Panc1 (cell line): ENCODE results near the gene TIPRL. TPM values are rescaled to one million over a fixed set of nuclear protein-coding genes. Genes with fewer than 3 reads are reported as not detected.

Experiments used
- ATAC-seq: fragments of 200-7000 bp; cut with Tn5 transposase; 2 replicates; pipeline ENCODE4 v1.9.1; 2020; ENCODE audit warnings: mild to moderate bottlenecking, moderate library complexity
- BruUV-seq: library from RNA; stranded (reverse); fragments of 400-500 nt; replicated peaks from 2 replicates; lab custom pipeline; 2021; lab: Mats Ljungman, UMichigan
- CTCF ChIA-PET: fragments of 300-600 bp; sonication (Branson Sonifier 250); formaldehyde crosslinking; loops from one replicate; lab custom pipeline; 2022; ENCODE audit warnings: antibody characterized with exemption; lab: Charles Lee
- POLR2A ChIA-PET: fragments of 300-600 bp; sonication (Branson Sonifier 250); formaldehyde crosslinking; loops from one replicate; lab custom pipeline; 2022; ENCODE audit warnings: antibody characterized with exemption; lab: Charles Lee
- DNase-seq: peaks from one replicate; pipeline ENCODE4 v3.0.0-alpha.2; 2010; ENCODE audit warnings: low read depth, low spot score
- H3K27ac ChIP-seq: 2 replicates; pipeline ENCODE4 v1.5.1; 2011; ENCODE audit warnings: mild to moderate bottlenecking, low read length, inconsistent platforms
- H3K27me3 ChIP-seq: fragments of 200-500 bp; sonication (Bioruptor generic); 2 replicates; pipeline ENCODE4 v1.6.0; 2014; ENCODE audit warnings: low read length, inconsistent platforms; ENCODE audit not compliant: control insufficient read depth, insufficient read depth
- H3K36me3 ChIP-seq: fragments of 200-500 bp; sonication (Bioruptor generic); 2 replicates; pipeline ENCODE4 v1.5.1; 2014; ENCODE audit warnings: inconsistent platforms, mild to moderate bottlenecking, low read length, moderate library complexity; ENCODE audit not compliant: control insufficient read depth, insufficient read depth
- H3K4me1 ChIP-seq: 2 replicates; pipeline ENCODE4 v1.5.1; 2011; ENCODE audit warnings: inconsistent platforms, mild to moderate bottlenecking, low read length, moderate library complexity; ENCODE audit not compliant: control insufficient read depth, insufficient read depth
- H3K4me3 ChIP-seq, 2 experiments: 2 replicates each; pipeline ENCODE4 v1.5.1; 2011 to 2012; ENCODE audit warnings: low read depth in 2 of 2, low read length in 2 of 2, mild to moderate bottlenecking in 2 of 2, inconsistent platforms in 1 of 2, moderate library complexity in 1 of 2
- H3K9me3 ChIP-seq: fragments of 200-500 bp; sonication (Bioruptor generic); 2 replicates; pipeline ENCODE4 v1.5.1; 2014; ENCODE audit warnings: low read depth, mild to moderate bottlenecking, inconsistent platforms, low read length, moderate library complexity; ENCODE audit not compliant: control insufficient read depth, insufficient read depth
- POLR2AphosphoS5 ChIP-seq: IDR thresholded peaks from 2 replicates; pipeline ENCODE4 v1.6.1; 2012; ENCODE audit warnings: mild to moderate bottlenecking, low read depth, low read length, moderate library complexity
- SIN3A ChIP-seq: IDR thresholded peaks from 2 replicates; pipeline ENCODE4 v1.6.1; 2012; ENCODE audit warnings: low read depth, mild to moderate bottlenecking, low read length, moderate library complexity, borderline replicate concordance; ENCODE audit not compliant: insufficient read depth
- TCF7L2 ChIP-seq: IDR thresholded peaks from 2 replicates; pipeline ENCODE4 v1.6.1; 2011; ENCODE audit warnings: mild to moderate bottlenecking, low read depth, low read length, inconsistent platforms
- in situ Hi-C: cut with HindIII; loops from 2 replicates; pipeline ENCODE4 v1.10.0; 2016; ENCODE audit warnings: low sequenced_read_pairs, low pct_unique_long_range_greater_than_20kb
- intact Hi-C: fragments of 100-400 bp; cut with micrococcal nuclease; formaldehyde crosslinking; loops from one replicate; pipeline ENCODE4 v1.10.0; 2022; ENCODE audit not compliant: unreplicated experiment
- total RNA-seq: library from RNA; stranded (reverse); gene quantifications from one replicate; pipeline ENCODE4 v1.2.1, GENCODE V29; 2021; ENCODE audit not compliant: unreplicated experiment
- TF ChIP-seq, protein P1 (sequence below), 2 experiments: IDR thresholded peaks; 2 replicates each; pipeline ENCODE4 v1.6.1; 2011 to 2012; ENCODE audit warnings: low read depth in 2 of 2, control low read depth in 1 of 2, low read length in 1 of 2, mild to moderate bottlenecking in 1 of 2, moderate library complexity in 1 of 2; ENCODE audit not compliant: insufficient read depth in 1 of 2
- TF ChIP-seq, protein P2 (sequence below): fragments of 450-650 bp; IDR thresholded peaks from 2 replicates; pipeline ENCODE4 v1.5.1; 2017; ENCODE audit warnings: mild to moderate bottlenecking

The TIPRL gene
- total RNA-seq, 1 experiment from 2014 or later = 48.5 TPM

DNA sequence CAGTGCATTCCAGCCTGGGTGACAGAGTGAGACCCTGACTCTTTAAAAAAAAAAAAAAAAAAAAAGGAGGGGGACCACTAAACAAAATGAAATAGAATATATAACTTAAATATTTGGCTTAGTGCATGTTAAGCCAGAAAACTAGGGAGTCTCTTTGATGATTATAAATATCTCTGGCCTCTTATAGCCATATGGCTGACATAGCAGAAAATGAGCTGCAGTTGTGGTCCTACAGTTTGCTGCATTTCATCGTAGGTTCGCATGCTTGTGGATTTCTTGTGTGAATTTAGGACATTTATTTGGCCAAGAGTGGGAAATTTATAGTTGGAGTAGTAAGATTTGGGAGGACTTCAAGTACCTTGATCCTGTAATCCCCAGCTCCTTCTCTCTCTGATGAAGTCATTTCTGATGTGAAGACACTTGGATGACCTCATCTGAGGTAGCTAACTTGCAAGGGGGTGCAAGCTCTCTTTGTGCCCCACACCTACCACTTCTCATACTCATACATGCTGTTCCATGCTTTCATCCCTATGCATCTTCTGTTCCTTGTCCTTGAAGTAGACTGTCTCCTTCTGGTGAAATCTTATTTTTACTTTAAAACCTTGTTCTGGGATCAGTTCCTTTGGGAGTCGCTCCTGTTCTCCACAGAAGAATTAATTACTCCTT, 6.4 kb upstream of the TIPRL start:
- ATAC-seq = no peak
- ChIA-PET CTCF (interaction anchor here (0.7 kb wide), 1 partner anchor 72 kb away, joined by 7 read pairs; no protein-coding TSS in a partner anchor), POLR2A (no interaction called here)
- Histone ChIP-seq H3K36me3 (no peaks in the 10 kb centered on the region), H3K27ac (no peak overlapping the region), H3K4me3 (no peak overlapping the region), H3K4me1 (no peaks in the 10 kb centered on the region), H3K27me3 (no peaks in the 10 kb centered on the region), H3K9me3 (no peaks in the 10 kb centered on the region)
- in situ Hi-C loops = no loop called here
- TF ChIP-seq, protein P1, sequence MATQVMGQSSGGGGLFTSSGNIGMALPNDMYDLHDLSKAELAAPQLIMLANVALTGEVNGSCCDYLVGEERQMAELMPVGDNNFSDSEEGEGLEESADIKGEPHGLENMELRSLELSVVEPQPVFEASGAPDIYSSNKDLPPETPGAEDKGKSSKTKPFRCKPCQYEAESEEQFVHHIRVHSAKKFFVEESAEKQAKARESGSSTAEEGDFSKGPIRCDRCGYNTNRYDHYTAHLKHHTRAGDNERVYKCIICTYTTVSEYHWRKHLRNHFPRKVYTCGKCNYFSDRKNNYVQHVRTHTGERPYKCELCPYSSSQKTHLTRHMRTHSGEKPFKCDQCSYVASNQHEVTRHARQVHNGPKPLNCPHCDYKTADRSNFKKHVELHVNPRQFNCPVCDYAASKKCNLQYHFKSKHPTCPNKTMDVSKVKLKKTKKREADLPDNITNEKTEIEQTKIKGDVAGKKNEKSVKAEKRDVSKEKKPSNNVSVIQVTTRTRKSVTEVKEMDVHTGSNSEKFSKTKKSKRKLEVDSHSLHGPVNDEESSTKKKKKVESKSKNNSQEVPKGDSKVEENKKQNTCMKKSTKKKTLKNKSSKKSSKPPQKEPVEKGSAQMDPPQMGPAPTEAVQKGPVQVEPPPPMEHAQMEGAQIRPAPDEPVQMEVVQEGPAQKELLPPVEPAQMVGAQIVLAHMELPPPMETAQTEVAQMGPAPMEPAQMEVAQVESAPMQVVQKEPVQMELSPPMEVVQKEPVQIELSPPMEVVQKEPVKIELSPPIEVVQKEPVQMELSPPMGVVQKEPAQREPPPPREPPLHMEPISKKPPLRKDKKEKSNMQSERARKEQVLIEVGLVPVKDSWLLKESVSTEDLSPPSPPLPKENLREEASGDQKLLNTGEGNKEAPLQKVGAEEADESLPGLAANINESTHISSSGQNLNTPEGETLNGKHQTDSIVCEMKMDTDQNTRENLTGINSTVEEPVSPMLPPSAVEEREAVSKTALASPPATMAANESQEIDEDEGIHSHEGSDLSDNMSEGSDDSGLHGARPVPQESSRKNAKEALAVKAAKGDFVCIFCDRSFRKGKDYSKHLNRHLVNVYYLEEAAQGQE (IDR thresholded peaks at IDR 0.05; ENCODE audit: insufficient read depth in 1 of 2, low read depth in 2 of 2, low read length in 1 of 2) = no peak
- TF ChIP-seq POLR2AphosphoS5 (no peak), TCF7L2 (no peak), SIN3A (no peak)
- TF ChIP-seq, protein P2, sequence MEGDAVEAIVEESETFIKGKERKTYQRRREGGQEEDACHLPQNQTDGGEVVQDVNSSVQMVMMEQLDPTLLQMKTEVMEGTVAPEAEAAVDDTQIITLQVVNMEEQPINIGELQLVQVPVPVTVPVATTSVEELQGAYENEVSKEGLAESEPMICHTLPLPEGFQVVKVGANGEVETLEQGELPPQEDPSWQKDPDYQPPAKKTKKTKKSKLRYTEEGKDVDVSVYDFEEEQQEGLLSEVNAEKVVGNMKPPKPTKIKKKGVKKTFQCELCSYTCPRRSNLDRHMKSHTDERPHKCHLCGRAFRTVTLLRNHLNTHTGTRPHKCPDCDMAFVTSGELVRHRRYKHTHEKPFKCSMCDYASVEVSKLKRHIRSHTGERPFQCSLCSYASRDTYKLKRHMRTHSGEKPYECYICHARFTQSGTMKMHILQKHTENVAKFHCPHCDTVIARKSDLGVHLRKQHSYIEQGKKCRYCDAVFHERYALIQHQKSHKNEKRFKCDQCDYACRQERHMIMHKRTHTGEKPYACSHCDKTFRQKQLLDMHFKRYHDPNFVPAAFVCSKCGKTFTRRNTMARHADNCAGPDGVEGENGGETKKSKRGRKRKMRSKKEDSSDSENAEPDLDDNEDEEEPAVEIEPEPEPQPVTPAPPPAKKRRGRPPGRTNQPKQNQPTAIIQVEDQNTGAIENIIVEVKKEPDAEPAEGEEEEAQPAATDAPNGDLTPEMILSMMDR = no peak
- intact Hi-C loops = no loop called here
- no peak for DNase-seq
- BruUV-seq = no TSS peak

DNA sequence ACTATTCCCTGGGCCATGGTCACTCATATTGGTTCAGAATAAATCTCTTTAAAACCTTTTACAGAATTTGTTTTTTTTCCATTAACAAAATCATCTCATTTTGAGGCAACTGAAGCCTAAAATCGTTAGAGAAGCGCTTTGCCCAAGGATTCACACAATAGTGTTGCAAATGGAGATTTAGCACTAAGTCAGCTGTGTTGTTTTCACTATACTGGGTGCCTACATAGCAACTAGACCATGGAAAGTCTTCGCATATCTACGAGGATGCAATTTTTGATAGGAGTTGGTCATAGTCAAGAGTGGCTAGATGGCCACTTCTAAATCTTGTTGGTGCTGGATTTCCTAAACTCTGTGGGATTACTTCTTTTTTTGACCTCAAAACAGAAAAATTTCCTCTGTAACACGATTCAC, 530 bp upstream of the TIPRL start:
- ChIA-PET CTCF (interaction anchor here (0.6 kb wide), 1 partner anchor 96 kb away, joined by 3 read pairs; no protein-coding TSS in a partner anchor), POLR2A (no interaction called here)
- Histone ChIP-seq H3K4me1 (peaks cover 9% of the 10 kb centered on the region), H3K36me3 (peaks cover 5% of the 10 kb centered on the region; the same call in 1 of the 2 replicates), H3K9me3 (no peaks in the 10 kb centered on the region), H3K27me3 (no peaks in the 10 kb centered on the region), H3K27ac (peak overlapping the region; percentile 97), H3K4me3 (peak overlapping the region; percentile 92 to 100)
- in situ Hi-C loops (no loop called here), intact Hi-C loops (no loop called here)
- ATAC-seq (peak; percentile 3; the same call in 1 of the 2 replicates), DNase-seq (no peak)
- TF ChIP-seq, protein P1 (IDR thresholded peaks at IDR 0.05; ENCODE audit: insufficient read depth in 1 of 2, low read depth in 2 of 2, low read length in 1 of 2) = no peak
- TF ChIP-seq POLR2AphosphoS5 = no peak
- no peak for TF ChIP-seq TCF7L2
- TF ChIP-seq, protein P2 = no peak
- no peak for TF ChIP-seq SIN3A
- TSS peak; percentile 89 for BruUV-seq
